GM12873 (cell line): Measurements from ENCODE around the gene EYS.

Experiments
- TF ChIP-seq, protein P1 (sequence below): IDR thresholded peaks from 2 replicates; pipeline ENCODE4 v1.5.1; 2012; ENCODE audit warnings: low read depth, mild to moderate bottlenecking, moderate library complexity, low read length, control low read depth; ENCODE audit not compliant: insufficient read depth; ENCODE audit errors: missing control alignments

Gene EYS

DNA sequence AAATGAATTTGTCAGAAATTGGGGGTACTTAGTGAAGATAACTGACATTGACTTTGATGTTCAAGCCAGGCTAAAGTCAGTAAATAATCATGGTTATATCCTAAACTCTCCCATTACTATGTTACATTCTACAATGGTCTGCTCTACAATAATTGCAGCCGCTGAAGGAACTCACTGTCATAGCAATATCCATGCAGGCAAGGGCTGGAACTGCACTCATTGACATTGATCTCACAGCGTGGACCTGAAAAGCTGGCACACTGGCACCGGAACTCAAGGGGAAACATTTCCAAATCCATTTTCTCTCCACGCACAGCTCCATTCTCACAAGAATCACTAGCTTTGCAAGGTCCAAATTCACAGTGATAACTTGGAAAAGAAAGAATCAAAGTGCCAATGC, 702.7 kb downstream of the EYS start:
- TF ChIP-seq, protein P1, sequence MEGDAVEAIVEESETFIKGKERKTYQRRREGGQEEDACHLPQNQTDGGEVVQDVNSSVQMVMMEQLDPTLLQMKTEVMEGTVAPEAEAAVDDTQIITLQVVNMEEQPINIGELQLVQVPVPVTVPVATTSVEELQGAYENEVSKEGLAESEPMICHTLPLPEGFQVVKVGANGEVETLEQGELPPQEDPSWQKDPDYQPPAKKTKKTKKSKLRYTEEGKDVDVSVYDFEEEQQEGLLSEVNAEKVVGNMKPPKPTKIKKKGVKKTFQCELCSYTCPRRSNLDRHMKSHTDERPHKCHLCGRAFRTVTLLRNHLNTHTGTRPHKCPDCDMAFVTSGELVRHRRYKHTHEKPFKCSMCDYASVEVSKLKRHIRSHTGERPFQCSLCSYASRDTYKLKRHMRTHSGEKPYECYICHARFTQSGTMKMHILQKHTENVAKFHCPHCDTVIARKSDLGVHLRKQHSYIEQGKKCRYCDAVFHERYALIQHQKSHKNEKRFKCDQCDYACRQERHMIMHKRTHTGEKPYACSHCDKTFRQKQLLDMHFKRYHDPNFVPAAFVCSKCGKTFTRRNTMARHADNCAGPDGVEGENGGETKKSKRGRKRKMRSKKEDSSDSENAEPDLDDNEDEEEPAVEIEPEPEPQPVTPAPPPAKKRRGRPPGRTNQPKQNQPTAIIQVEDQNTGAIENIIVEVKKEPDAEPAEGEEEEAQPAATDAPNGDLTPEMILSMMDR = no peak

DNA sequence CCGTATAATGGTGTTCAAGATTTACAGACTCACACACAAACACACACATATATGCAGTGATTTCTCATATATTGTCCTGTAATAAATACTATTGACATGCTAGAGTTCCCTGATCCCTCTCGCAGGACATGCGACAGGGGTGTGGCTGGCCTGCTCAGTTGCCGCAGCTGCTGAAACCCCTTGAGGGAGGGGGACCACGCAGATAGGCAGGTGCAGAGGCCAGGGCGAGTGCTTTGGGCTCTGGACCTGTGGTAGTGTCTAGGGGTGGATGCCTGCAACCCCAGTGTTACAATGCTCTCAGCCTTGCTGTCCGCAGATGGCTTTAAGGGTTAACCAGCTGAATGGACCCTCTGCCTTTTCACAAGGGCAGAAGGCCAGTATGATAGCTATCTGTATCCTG, 706.2 kb downstream of the EYS start:
- TF ChIP-seq, protein P1 = no peak

DNA sequence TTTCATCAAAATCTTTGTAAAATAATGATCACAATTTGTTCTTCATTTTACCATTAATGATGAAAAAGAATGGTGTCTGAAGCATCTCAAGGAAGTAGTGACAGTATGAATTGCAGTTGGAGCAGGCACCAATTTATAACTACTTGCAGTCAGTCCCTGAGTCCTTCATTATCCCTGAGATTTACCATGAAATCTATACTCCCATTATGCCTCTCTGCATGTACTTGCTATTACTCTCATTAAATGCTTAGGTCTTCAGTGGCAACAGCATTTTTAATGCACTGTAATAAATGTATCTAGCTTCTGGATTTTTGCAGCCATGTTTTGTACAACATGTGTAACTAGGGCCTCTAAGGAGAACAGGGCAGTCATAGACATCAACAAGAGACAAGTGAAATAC, 708.8 kb downstream of the EYS start:
- TF ChIP-seq, protein P1 = no peak

DNA sequence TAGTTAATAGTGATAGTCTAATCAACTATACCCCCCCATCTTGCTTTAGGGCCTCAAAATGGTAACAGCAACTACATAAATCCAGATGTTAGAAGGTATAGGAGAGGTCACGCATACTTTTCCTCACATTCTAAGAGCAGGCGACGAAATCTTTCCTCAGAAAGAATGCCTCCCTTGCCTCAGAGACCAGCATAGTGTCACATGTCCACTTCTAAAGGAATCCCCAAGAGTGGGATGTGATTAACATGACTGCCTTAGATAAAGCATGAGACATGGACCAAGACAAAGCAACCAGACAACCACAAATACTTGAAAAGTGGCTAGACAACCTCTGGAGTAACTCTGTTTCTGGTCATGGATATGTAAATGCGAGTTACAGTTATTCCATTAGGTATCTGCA, 710.7 kb downstream of the EYS start:
- TF ChIP-seq, protein P1 = no peak

DNA sequence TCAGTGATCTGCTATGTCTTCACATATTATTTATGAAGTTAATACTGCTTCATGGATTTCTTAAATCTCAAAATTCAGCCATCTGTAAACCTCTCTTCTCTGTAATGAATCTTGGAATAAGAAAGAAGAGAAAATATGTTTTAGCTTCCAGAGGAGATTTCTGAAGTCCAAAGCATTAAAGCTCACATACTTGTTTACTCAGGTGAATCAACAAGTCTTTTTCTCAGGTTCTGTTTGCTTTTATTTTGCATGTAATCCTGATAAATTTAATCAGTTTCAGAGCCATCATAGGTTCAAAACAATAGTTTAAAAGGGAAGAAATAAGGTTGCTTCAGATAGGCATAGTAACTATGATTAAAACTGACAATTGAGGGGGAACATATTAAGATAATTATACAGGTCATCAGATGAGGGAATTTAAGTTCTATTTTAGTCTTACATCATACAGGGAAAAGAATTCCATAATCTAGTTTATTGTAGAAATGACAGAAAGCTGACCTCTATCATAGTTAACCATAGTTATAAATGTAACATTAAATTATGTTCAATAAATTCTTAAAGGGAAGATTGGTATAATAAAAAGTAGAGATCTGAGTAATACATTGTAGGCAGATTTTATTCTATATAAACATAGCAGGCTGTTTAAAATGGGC, 716.2 kb downstream of the EYS start:
- TF ChIP-seq, protein P1 = no peak

DNA sequence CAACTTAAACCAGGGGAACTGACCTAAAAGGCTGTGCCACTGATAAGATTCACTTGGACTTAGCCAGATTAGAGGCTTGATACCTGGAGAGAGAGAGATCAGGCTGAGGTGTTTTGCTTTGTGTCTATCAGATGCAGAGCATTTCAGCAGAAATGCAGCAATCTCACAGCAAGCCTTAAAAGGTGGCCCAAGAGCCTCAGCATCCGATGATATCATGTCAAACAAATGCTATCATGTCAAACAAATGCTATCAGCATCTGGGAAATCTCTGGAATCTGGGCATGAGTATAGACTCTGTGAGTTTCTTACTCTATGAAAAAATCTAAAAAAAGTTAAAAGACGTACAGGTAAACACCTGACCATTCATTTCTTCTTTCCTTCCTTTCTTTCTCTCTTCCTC, 718.9 kb downstream of the EYS start:
- TF ChIP-seq, protein P1 = no peak

DNA sequence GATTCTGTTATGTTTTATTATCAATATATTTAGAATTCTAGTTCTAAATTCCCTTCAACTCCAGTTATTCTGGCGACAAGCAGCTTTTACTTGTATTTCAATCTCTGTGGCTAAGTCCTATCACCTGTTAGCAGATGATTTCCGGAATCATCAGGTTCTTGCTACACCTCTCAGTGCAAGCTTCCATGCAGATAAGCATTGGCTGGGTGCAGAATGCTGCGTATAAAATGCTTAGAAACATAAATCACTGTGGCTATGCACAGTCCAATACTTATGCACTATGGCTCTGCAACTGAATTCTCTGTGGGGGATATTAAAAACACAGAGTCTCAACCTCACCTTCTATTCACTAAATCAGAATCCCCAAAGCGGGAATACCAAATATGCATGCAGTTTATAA, 720.0 kb downstream of the EYS start:
- TF ChIP-seq, protein P1 = no peak

DNA sequence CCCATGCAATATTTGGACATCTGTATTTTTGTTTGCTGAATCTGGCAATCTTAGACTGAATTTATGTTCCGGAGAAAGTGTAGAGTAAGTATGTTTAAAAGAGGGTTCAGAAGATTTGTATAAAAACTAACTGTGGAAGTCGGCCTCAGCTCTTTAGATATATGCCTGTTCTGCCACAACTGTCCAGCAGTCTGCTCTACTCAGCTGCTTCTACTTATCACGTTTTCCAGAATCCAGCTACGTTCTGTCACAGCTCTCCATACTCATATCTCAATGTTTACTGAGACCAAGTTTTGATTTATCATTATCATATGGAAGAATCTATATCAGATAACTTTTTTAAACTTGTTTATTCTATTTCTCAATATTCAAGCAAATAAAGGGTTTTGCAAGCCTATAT, 721.3 kb downstream of the EYS start:
- TF ChIP-seq, protein P1 = no peak
